H1 (cell line): ENCODE data around the gene COL5A2. TPM values are rescaled to one million over a fixed set of nuclear protein-coding genes. Genes with fewer than 3 reads are reported as not detected.

ENCODE experiments used
- CBX5 ChIP-seq: fragments of 300-800, 300-1000 bp; sonication (generic); IDR thresholded peaks from 2 replicates; pipeline ENCODE4 v1.7.1; 2016; ENCODE audit warnings: antibody characterized with exemption, low read length, low read depth
- CTBP2 ChIP-seq: IDR thresholded peaks from 2 replicates; pipeline ENCODE4 v1.7.0; 2011; ENCODE audit warnings: borderline replicate concordance, mild to moderate bottlenecking, moderate library complexity, mixed read lengths, low read length; ENCODE audit not compliant: insufficient read depth, insufficient read length
- CTCF ChIP-seq, 3 experiments: IDR thresholded peaks; 1 replicate in 2 of 3; 2 replicates in 1 of 3; pipeline versions ENCODE4 v1.5.1 to v1.6.1; 2011; ENCODE audit warnings: low read length in 3 of 3, mild to moderate bottlenecking in 3 of 3, inconsistent platforms in 2 of 3, low read depth in 1 of 3, moderate library complexity in 1 of 3; ENCODE audit not compliant: insufficient read depth in 1 of 3; ENCODE audit errors: control extremely low read depth in 1 of 3
- EGR1 ChIP-seq: IDR thresholded peaks from 2 replicates; pipeline ENCODE4 v1.6.1; 2011; ENCODE audit warnings: low read depth, low read length, borderline replicate concordance
- SRF ChIP-seq: IDR thresholded peaks from 2 replicates; pipeline ENCODE4 v1.6.1; 2011; ENCODE audit warnings: mild to moderate bottlenecking, low read depth, low read length, moderate library complexity
- TCF12 ChIP-seq: IDR thresholded peaks from 2 replicates; pipeline ENCODE4 v1.6.1; 2011; ENCODE audit warnings: low read depth, mild to moderate bottlenecking, low read length
- polyA plus RNA-seq, 7 experiments: library from polyadenylated mRNA; depleted of rRNA in 3 of 7; stranded (reverse) in 5 of 7; unstranded in 2 of 7; fragments of >200 nt in 5 of 7; fragments of 200-250 nt in 2 of 7; gene quantifications; 1 replicate in 5 of 7; 2 replicates in 1 of 7; 4 replicates in 1 of 7; pipeline versions ENCODE4 v1.2.1 to v1.2.3, GENCODE V29; 2011 to 2013; ENCODE audit warnings: missing spikeins in 2 of 7, mixed read lengths in 2 of 7
- total RNA-seq: library from RNA; stranded (reverse); fragmentation: NEBNext Ultra II Directional; extraction: Animal tissue kit (Norgen Biotek cat#: 25700); gene quantifications from 2 replicates; pipeline ENCODE4 v1.2.1, GENCODE V29; 2021

The COL5A2 gene
- total and polyA plus RNA-seq, 2 of the 8 experiments (the other 6 are each of a cell fraction or from before 2014, with no cell fraction given) = 4.7 to 24.2 TPM

GRCh38 chr2:189002079-189002478, 177.5 kb downstream of the COL5A2 start (continued):
- no peak for TF ChIP-seq CTCF (IDR thresholded peaks at IDR 0.05; ENCODE audit: control extremely low read depth in 1 of 3, insufficient read depth in 1 of 3, low read depth in 1 of 3, low read length in 3 of 3)
- TF ChIP-seq CBX5 = no peak
- TF ChIP-seq CTBP2 = no peak
- no peak for TF ChIP-seq EGR1
- TF ChIP-seq TCF12 = no peak
- no peak for TF ChIP-seq SRF
